Esophagus squamous epithelium (tissue), 5 donors: ENCODE results near the gene MAP4K4. TPM values are rescaled to one million over a fixed set of nuclear protein-coding genes. Genes with fewer than 3 reads are reported as not detected.

Source experiments
- DNase-seq: peaks from one replicate; lab custom pipeline; 2025; lab: John Stamatoyannopoulos, UW
- H3K27ac ChIP-seq, 4 donors: fragments of 200-600 bp; sonication (generic); one replicate each; pipeline ENCODE4 v1.5.1; 2016 to 2019; ENCODE audit warnings: mild to moderate bottlenecking in 1 of 4
- H3K27me3 ChIP-seq, 4 donors: fragments of 200-600 bp; sonication (generic); 1 replicate in 3 of 4; 2 replicates in 1 of 4; pipeline versions ENCODE4 v1.5.1 to v1.6.0; 2017 to 2021; ENCODE audit warnings: antibody characterized with exemption in 1 of 4
- H3K36me3 ChIP-seq, 3 donors: fragments of 200-600 bp; sonication (generic); one replicate each; pipeline ENCODE4 v1.5.1; 2016 to 2019
- H3K4me1 ChIP-seq, 3 donors: fragments of 200-600 bp; sonication (generic); one replicate each; pipeline ENCODE4 v1.5.1; 2017 to 2019
- H3K4me3 ChIP-seq, 4 donors: fragments of 200-600 bp; sonication (generic); 1 replicate in 3 of 4; 2 replicates in 1 of 4; pipeline ENCODE4 v1.5.1; 2016 to 2019; ENCODE audit warnings: mild to moderate bottlenecking in 2 of 4, moderate library complexity in 1 of 4
- H3K9me3 ChIP-seq, 3 donors: fragments of 200-600 bp; sonication (generic); one replicate each; pipeline ENCODE4 v1.5.1; 2016 to 2019
- CTCF ChIP-seq, 6 experiments: fragments of 450-650 bp in 4 of 6; fragments of 200-600 bp in 2 of 6; sonication (generic) in 2 of 6; IDR thresholded peaks; one replicate each; pipeline ENCODE4 v1.5.1; 2016 to 2019; ENCODE audit warnings: antibody characterized with exemption in 6 of 6, mild to moderate bottlenecking in 4 of 6, moderate library complexity in 4 of 6
- POLR2A ChIP-seq, 4 donors: fragments of 450-650 bp; IDR thresholded peaks; one replicate each; pipeline ENCODE4 v1.6.1; 2017; ENCODE audit warnings: antibody characterized with exemption in 4 of 4, mild to moderate bottlenecking in 4 of 4, moderate library complexity in 3 of 4
- WGBS, 2 donors: methylation state at CpG; one replicate each; pipeline ENCODE4 v1.1.5; 2018; 5-methylcytosine and 5-hydroxymethylcytosine counted together
- intact Hi-C: fragments of 100-400 bp; cut with DNase I; formaldehyde crosslinking; loops from one replicate; pipeline ENCODE4 v1.15.0; 2022
- total RNA-seq, 4 donors: library from RNA; depleted of rRNA; stranded (reverse); fragments of >200 nt; gene quantifications; one replicate each; pipeline ENCODE4 v1.1.0, GENCODE V29; 2016
- donor health status: DM: yes; HTN: yes; CAD: no.

Gene MAP4K4
- total RNA-seq, 4 donors from 2014 or later = 46.0 to 121 (median 53.9) TPM

- H3K9me3 ChIP-seq = no peaks in the 10 kb centered on the region
- intact Hi-C loops = no loop called here
- H3K27me3 ChIP-seq = no peaks in the 10 kb centered on the region
- no peak for TF ChIP-seq CTCF (IDR thresholded peaks at IDR 0.05)
- TF ChIP-seq POLR2A (IDR thresholded peaks at IDR 0.05) = no peak
- WGBS, 2 donors = 73 to 82% methylated on average over 9 of the region's 9 CpGs
- no peak for DNase-seq
- H3K27ac ChIP-seq = peak overlapping the region in 2 of 4 donors; percentile 6 to 50
- peaks cover 9 to 70% (median 31%) of the 10 kb centered on the region in 3 donors for H3K4me1 ChIP-seq
- H3K36me3 ChIP-seq = no peaks in the 10 kb centered on the region
- H3K4me3 ChIP-seq = no peak overlapping the region
Measured at GRCh38 chr2:101805152-101806088, 107.9 kb downstream of the MAP4K4 start.

GRCh38 chr2:101806123-101806522 is 108.6 kb downstream of the MAP4K4 start:
- Histone ChIP-seq H3K4me3 (peak overlapping the region in 1 of 4 donors; percentile 17), H3K4me1 (peaks cover 9 to 70% (median 31%) of the 10 kb centered on the region in 3 donors), H3K27me3 (no peaks in the 10 kb centered on the region), H3K36me3 (no peaks in the 10 kb centered on the region), H3K27ac (peak overlapping the region in 2 of 4 donors; percentile 6 to 50), H3K9me3 (no peaks in the 10 kb centered on the region)
- no peak for DNase-seq
- no peak for TF ChIP-seq CTCF (IDR thresholded peaks at IDR 0.05)
- intact Hi-C loops = no loop called here
- 64 to 68% methylated on average over 5 of the region's 5 CpGs for WGBS, 2 donors

- Histone ChIP-seq H3K4me3 (peak overlapping the region in 1 of 4 donors; percentile 17), H3K27ac (peak overlapping the region in 2 of 4 donors; percentile 6 to 50), H3K4me1 (peaks cover 9 to 64% (median 31%) of the 10 kb centered on the region in 3 donors), H3K27me3 (no peaks in the 10 kb centered on the region), H3K9me3 (no peaks in the 10 kb centered on the region), H3K36me3 (no peaks in the 10 kb centered on the region)
- intact Hi-C loops = no loop called here
- 45 to 75% methylated on average over 3 to 4 of the region's 4 CpGs for WGBS, 2 donors
- no peak for DNase-seq
- TF ChIP-seq POLR2A (IDR thresholded peaks at IDR 0.05) = no peak
- TF ChIP-seq CTCF (IDR thresholded peaks at IDR 0.05) = no peak
Measured at GRCh38 chr2:101806701-101807100, 109.2 kb downstream of the MAP4K4 start.

- Histone ChIP-seq H3K4me3 (no peak overlapping the region), H3K4me1 (peaks cover 9 to 59% (median 31%) of the 10 kb centered on the region in 3 donors), H3K27me3 (no peaks in the 10 kb centered on the region), H3K27ac (peak overlapping the region in 1 of 4 donors; percentile 50), H3K9me3 (no peaks in the 10 kb centered on the region), H3K36me3 (no peaks in the 10 kb centered on the region)
- TF ChIP-seq CTCF (IDR thresholded peaks at IDR 0.05) (no peak), POLR2A (IDR thresholded peaks at IDR 0.05) (no peak)
- intact Hi-C loops = no loop called here
- 100% methylated on average over 2 of the region's 2 CpGs for WGBS, 2 donors
- no peak for DNase-seq
Measured at GRCh38 chr2:101807242-101807641, 109.7 kb downstream of the MAP4K4 start.

- H3K9me3 ChIP-seq = no peaks in the 10 kb centered on the region
- no peaks in the 10 kb centered on the region for H3K36me3 ChIP-seq
- H3K4me1 ChIP-seq = peaks cover 6 to 50% (median 24%) of the 10 kb centered on the region in 3 donors
- TF ChIP-seq CTCF (IDR thresholded peaks at IDR 0.05) (no peak), POLR2A (IDR thresholded peaks at IDR 0.05) (no peak)
- no peak overlapping the region for H3K4me3 ChIP-seq
- H3K27ac ChIP-seq = no peak overlapping the region
- WGBS, 2 donors = 73 to 88% methylated on average over 6 of the region's 6 CpGs
- no peak for DNase-seq
- H3K27me3 ChIP-seq = no peaks in the 10 kb centered on the region
- intact Hi-C loops = no loop called here
Measured at GRCh38 chr2:101808006-101808562, 110.6 kb downstream of the MAP4K4 start.
